Measurements from ENCODE around the gene AGER. TPM values are rescaled to one million over a fixed set of nuclear protein-coding genes. Genes with fewer than 3 reads are reported as not detected.

The AGER gene
- total RNA-seq, 1 experiment from 2014 or later = 14.3 TPM

- TF ChIP-seq CTCF (conservative IDR thresholded peaks at IDR 0.05) = no peak
- Histone ChIP-seq H2AK5ac (ENCODE audit: insufficient read length, low read length) (no peak overlapping the region), H3K27ac (ENCODE audit: insufficient read length, low read depth, low read length) (no peak overlapping the region), H2BK5ac (ENCODE audit: insufficient read length, low read length) (no peak overlapping the region), H4K91ac (ENCODE audit: insufficient read length, low read depth, low read length) (no peak overlapping the region), H3K18ac (ENCODE audit: insufficient read length, low read depth, low read length) (no peak overlapping the region), H4K5ac (ENCODE audit: insufficient read length, low read depth, low read length) (no peak overlapping the region), H3K23me2 (ENCODE audit: insufficient read length, low read depth, low read length, poor library complexity, severe bottlenecking) (peaks cover 7% of the 10 kb centered on the region), H2BK120ac (ENCODE audit: low read depth, low read length, poor library complexity, severe bottlenecking) (no peak overlapping the region), H3K9ac (ENCODE audit: extremely low read depth, insufficient read length, low read length) (no peak overlapping the region), H3K4me1 (ENCODE audit: insufficient read depth, low read length) (peaks cover 7% of the 10 kb centered on the region), H2BK20ac (ENCODE audit: low read depth, low read length, poor library complexity, severe bottlenecking) (no peak overlapping the region), H3K14ac (ENCODE audit: insufficient read depth, low read length) (no peak overlapping the region; the same call in 1 of the 2 replicates), H2BK15ac (ENCODE audit: low read depth, low read length) (no peak overlapping the region), H3K4me2 (ENCODE audit: insufficient read depth, insufficient read length, low read length) (peak overlapping the region; percentile 72), H3T11ph (ENCODE audit: low read length) (no peak overlapping the region), H3K4ac (ENCODE audit: low read depth, low read length) (no peak overlapping the region), H4K20me1 (ENCODE audit: control insufficient read depth, insufficient read depth, insufficient read length) (no peaks in the 10 kb centered on the region), H3K9me3 (ENCODE audit: control insufficient read depth, low read depth, low read length) (no peaks in the 10 kb centered on the region), H4K8ac (replicated peaks; ENCODE audit: insufficient read length, low read depth, low read length) (no peak overlapping the region), H3K56ac (ENCODE audit: insufficient read length, low read depth, low read length) (no peak overlapping the region), H3K23ac (ENCODE audit: insufficient read length, low read depth, low read length) (no peak overlapping the region), H2AFZ (ENCODE audit: low read length) (no peak overlapping the region), H3K79me2 (ENCODE audit: insufficient read depth, low read length) (no peaks in the 10 kb centered on the region), H3K27me3 (ENCODE audit: insufficient read depth, low read length) (no peaks in the 10 kb centered on the region), H2BK12ac (ENCODE audit: insufficient read length, low read depth, low read length) (no peak overlapping the region), H3K79me1 (ENCODE audit: insufficient read depth, low read depth, low read length, poor library complexity, severe bottlenecking) (no peaks in the 10 kb centered on the region)
- DNase-seq = no peak
- Mint-ChIP-seq H3K4me3 (peak overlapping the region; percentile 76 to 90), H3K27ac (peak overlapping the region in 1 of 3 experiments; percentile 98; a peak in 3 of 7 replicates), H3K9me3 (no peaks in the 10 kb centered on the region; a peak in 1 of 5 replicates), H3K4me1 (peaks cover 50 to 61% of the 10 kb centered on the region in 2 experiments), H3K27me3 (ENCODE audit: low read depth) (no peaks in the 10 kb centered on the region), H3K36me3 (ENCODE audit: insufficient read depth in 1 of 3, low read depth in 3 of 3) (peaks cover 12 to 36% (median 34%) of the 10 kb centered on the region in 3 experiments; a peak in 6 of 7 replicates)
- no CpG with 5 or more reads among the region's 23 CpGs for WGBS (ENCODE audit: extremely low coverage, insufficient read length, low lambda C conversion rate)
Measured at GRCh38 chr6:32189742-32190053, 5.6 kb upstream of the AGER start.
